Bronchial epithelial cell (primary cell): ENCODE data around the gene CNTN5. TPM values are rescaled to one million over a fixed set of nuclear protein-coding genes. Genes with fewer than 3 reads are reported as not detected.

Source experiments
- DNase-seq: peaks from one replicate; pipeline ENCODE4 v3.0.0-alpha.2; 2010; ENCODE audit warnings: low read depth
- FAIRE-seq: peaks from 2 replicates; lab custom pipeline; 2011; peaks lifted over from hg19 to GRCh38; lab: Jason Lieb, UNC
- H3K27me3 ChIP-seq: 2 replicates; pipeline ENCODE4 v1.5.1; 2011; ENCODE audit warnings: low read length; ENCODE audit not compliant: control insufficient read depth, insufficient read depth
- H3K36me3 ChIP-seq: 2 replicates; pipeline ENCODE4 v1.5.1; 2011; ENCODE audit warnings: low read length; ENCODE audit not compliant: control insufficient read depth, insufficient read depth
- H3K4me3 ChIP-seq: 2 replicates; pipeline ENCODE4 v1.5.1; 2011; ENCODE audit warnings: mild to moderate bottlenecking, low read depth, low read length, control low read depth
- total RNA-seq: library from RNA; depleted of rRNA; stranded (reverse); fragments of >200 nt; gene quantifications from 2 replicates; pipeline ENCODE4 v1.2.1, GENCODE V29; 2014
- TF ChIP-seq, protein P1 (sequence below): IDR thresholded peaks from 2 replicates; pipeline ENCODE4 v1.5.1; 2011; ENCODE audit warnings: mild to moderate bottlenecking, moderate library complexity, low read length, control low read depth, inconsistent platforms; ENCODE audit not compliant: insufficient read depth, severe bottlenecking

Gene CNTN5
- total RNA-seq, 1 donor from 2014 or later = not detected

DNA sequence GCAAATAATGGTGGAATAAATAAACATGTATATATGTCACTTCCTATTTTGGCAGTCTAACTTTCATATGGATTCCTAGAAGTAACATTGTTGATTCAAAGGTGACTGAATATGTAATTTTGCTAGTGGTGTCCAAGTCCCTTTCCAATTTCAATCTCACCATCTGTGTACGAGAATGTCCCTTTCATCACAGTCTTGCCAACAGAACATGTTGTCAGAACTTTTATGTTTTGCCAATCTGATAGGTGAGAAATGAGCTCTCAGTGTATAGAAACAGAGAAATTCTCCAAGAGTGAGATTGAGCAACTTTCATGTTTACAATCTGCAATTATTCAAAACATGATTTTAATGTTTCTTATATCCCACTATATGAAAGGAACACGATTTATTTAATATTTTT, 167.5 kb downstream of the CNTN5 start:
- no peaks in the 10 kb centered on the region for H3K27me3 ChIP-seq
- TF ChIP-seq, protein P1, sequence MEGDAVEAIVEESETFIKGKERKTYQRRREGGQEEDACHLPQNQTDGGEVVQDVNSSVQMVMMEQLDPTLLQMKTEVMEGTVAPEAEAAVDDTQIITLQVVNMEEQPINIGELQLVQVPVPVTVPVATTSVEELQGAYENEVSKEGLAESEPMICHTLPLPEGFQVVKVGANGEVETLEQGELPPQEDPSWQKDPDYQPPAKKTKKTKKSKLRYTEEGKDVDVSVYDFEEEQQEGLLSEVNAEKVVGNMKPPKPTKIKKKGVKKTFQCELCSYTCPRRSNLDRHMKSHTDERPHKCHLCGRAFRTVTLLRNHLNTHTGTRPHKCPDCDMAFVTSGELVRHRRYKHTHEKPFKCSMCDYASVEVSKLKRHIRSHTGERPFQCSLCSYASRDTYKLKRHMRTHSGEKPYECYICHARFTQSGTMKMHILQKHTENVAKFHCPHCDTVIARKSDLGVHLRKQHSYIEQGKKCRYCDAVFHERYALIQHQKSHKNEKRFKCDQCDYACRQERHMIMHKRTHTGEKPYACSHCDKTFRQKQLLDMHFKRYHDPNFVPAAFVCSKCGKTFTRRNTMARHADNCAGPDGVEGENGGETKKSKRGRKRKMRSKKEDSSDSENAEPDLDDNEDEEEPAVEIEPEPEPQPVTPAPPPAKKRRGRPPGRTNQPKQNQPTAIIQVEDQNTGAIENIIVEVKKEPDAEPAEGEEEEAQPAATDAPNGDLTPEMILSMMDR = no peak
- H3K4me3 ChIP-seq = no peak overlapping the region
- FAIRE-seq (no peak), DNase-seq (no peak)
- no peaks in the 10 kb centered on the region for H3K36me3 ChIP-seq

DNA sequence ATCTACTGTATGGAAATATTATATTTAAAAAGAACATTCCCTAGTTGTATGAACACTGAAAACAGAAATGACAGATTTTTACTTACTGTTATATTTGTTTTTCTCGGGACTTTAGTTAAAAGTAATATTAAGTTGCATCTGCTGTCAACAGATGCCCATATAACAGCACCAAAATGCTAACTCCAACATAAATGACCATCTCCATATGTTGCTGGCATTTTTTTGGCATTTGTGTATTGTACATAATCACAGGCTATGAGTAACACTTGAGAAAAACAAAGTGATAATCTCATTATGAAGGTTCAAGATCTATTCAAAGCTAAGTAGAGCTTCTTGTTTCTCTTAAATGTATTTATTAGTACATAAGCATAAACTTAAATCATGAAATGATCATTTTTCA, 172.0 kb downstream of the CNTN5 start:
- FAIRE-seq (no peak), DNase-seq (no peak)
- no peak overlapping the region for H3K4me3 ChIP-seq
- H3K36me3 ChIP-seq = no peaks in the 10 kb centered on the region
- TF ChIP-seq, protein P1 = no peak
- no peaks in the 10 kb centered on the region for H3K27me3 ChIP-seq

DNA sequence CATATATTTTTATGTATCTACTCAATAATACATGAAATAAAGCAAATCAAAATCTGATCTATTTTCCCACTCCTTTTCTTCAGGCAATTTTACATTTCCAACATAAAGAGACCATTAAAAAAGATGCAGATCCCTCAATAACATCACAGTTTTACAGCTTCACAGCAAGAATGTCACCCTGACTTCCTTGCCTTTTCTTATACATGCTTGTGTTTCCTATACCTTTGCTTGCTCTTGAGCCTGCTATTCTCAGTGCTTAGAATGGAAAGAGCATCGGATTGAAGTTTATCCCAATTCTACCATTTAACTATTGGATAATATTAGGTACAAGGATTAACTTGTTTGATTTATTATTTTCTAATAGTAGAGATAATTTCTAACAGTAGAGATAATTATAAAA, 176.7 kb downstream of the CNTN5 start:
- DNase-seq = no peak
- H3K36me3 ChIP-seq = no peaks in the 10 kb centered on the region
- FAIRE-seq = no peak
- no peaks in the 10 kb centered on the region for H3K27me3 ChIP-seq
- H3K4me3 ChIP-seq = no peak overlapping the region
- TF ChIP-seq, protein P1 = no peak

DNA sequence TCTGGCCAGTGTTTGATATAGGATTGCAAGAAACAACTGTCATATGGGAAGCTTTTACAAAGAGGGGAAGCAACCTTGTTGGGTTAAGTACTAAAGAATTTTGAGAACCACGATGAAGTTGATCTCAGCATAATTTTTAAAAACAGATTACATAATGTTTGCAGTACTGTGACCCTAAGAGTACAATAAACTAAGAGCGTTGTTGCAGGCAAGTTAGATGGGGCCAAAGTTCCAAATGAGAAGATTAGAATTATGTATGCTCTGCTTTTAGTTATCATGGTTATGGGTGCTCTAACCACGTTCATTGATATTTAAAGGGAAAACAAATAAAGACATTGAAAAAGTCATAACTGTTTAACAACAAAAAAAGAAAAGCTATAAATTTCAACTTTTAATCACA, 177.5 kb downstream of the CNTN5 start:
- Histone ChIP-seq H3K36me3 (no peaks in the 10 kb centered on the region), H3K27me3 (no peaks in the 10 kb centered on the region), H3K4me3 (no peak overlapping the region)
- FAIRE-seq (no peak), DNase-seq (no peak)
- TF ChIP-seq, protein P1 = no peak

DNA sequence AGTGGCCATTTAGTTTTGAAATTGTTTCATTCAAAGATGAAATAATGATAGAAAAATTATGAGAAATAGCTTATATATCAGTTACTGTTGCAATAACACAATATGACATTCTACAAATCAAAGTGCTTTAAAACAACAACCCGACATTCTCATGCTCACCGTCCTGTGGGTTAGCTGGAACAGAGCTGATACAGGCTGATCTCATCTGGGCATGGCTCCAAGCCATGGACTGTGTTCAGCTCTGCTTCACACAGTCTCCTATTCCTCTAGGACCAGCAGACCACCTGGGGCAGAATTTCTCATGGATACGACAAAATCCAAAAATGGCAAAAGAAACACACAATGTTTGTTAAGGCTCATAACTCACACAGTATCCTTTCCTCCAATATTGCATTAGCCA, 178.6 kb downstream of the CNTN5 start:
- no peak overlapping the region for H3K4me3 ChIP-seq
- no peak for DNase-seq
- TF ChIP-seq, protein P1 = no peak
- no peaks in the 10 kb centered on the region for H3K36me3 ChIP-seq
- H3K27me3 ChIP-seq = no peaks in the 10 kb centered on the region
- FAIRE-seq = no peak

DNA sequence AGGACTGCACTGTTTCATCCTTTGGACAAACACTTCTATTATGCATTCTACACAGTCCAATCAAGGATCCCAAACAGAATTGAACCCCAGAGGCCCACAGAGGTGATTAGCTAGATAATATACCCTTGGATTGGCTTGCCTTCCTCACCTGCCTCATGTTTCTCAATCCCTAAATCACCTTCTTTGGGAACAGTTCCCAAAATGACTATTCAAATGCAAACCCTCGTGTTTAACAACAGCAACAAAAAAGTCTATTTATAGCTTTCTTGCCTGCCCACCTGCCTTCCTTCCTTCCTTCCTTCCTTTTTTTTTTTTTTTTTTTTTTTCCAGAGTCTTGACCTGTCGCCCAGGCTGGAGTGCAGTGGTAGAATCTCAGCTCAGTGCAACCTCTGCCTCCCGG, 180.0 kb downstream of the CNTN5 start:
- DNase-seq = no peak
- TF ChIP-seq, protein P1 = no peak
- no peak overlapping the region for H3K4me3 ChIP-seq
- H3K27me3 ChIP-seq = no peaks in the 10 kb centered on the region
- no peaks in the 10 kb centered on the region for H3K36me3 ChIP-seq
- no peak for FAIRE-seq
